KOPT-K1 (cell line): Measurements from ENCODE around the gene RIPOR3.

Source experiments
- H3K27ac ChIP-seq: fragments of 200-600 bp; sonication (generic); 2 replicates; pipeline ENCODE4 v1.5.1; 2016; ENCODE audit warnings: antibody characterized with exemption, mild to moderate bottlenecking, low read depth, low read length; ENCODE audit not compliant: poor library complexity, severe bottlenecking
- H3K36me3 ChIP-seq: fragments of 200-600 bp; sonication (generic); 2 replicates; pipeline ENCODE4 v1.5.1; 2017; ENCODE audit warnings: antibody characterized with exemption, mild to moderate bottlenecking, low read length, moderate library complexity; ENCODE audit not compliant: insufficient read depth
- H3K9me3 ChIP-seq: fragments of 200-600 bp; sonication (generic); 2 replicates; pipeline ENCODE4 v1.5.1; 2017; ENCODE audit warnings: antibody characterized with exemption, low read length, mild to moderate bottlenecking; ENCODE audit not compliant: insufficient read depth, poor library complexity, severe bottlenecking

Gene RIPOR3

DNA sequence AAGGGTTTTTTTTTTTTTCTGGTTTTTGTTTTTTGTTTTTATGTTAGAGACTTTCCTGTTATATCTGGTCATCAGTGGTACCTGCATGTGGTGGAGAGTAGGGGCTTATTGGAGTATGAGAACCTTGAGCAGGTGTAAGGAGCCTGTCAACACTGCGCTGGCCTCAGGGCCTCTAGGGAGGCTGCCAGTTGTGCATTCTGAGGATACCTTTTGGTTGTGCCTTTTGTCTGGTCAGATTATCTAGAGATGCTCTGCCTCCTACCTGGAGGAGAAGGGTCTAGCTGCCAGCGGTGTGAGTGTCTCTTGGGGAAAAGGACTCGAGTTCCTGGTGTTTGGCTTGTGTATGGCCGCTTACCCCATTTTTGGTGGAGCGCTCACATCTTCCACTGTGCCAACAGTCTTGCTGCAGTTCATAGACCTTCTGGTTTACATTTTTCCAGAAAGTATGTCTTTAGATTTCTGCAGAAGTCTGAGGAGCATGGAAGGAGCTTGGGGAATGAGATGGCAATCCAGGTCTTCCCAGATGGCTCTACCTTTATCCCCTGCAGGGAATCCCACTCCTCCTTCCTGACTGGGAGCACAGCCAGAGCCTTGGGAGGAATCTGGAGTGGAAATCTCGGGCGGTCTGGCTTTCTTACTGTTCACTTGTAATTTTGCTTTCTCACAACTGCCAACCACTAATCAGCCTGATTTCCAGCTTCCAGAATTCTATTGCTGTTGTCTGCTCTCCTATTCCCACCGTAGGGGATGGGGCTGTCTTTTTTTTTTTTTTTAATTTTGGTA, 131.3 kb downstream of the RIPOR3 start:
- H3K27ac ChIP-seq: no peak overlapping the region
- H3K9me3 ChIP-seq: no peaks in the 10 kb centered on the region
- H3K36me3 ChIP-seq: peaks cover 48% of the 10 kb centered on the region

DNA sequence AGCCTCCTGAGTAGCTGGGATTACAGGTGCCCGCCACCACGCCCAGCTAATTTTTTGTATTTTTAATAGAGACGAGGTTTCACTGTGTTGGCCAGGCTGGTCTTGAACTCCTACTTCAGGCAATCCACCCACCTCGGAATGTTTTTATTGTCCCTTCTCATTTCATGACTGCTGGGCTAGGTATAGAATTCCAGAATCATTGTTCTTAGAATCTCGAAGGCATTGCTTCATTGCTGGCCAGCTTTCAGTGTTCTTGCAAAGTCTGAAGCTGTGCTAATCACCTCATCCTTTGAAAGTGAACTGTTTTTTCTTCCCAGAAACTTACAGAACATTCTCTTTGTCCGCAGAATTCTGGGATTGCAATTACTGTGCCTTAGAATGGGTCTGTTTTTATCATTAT, 132.2 kb downstream of the RIPOR3 start:
- Histone ChIP-seq H3K9me3 (no peaks in the 10 kb centered on the region), H3K27ac (no peak overlapping the region), H3K36me3 (peaks cover 39% of the 10 kb centered on the region)

DNA sequence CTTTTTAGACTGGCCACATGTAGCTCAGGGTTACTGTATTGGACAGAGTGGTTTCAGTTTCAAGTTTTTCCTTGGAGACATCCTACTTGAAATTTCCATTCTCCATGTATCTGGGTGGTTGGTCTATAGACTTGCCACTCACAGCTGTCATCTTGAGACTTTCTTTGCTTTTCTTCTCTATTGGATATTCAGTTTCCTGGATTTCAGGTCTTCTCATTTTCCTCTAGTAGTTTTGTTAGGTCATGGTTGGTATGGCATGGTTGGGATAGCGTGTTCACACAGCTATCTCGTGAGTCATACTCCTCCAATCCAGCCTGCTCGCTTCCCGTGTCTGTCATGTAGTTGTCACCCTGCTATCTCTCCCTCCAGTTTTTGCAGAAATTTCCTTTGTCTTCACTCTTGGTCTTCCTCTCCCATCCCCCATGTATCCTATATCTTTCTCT, 132.8 kb downstream of the RIPOR3 start:
- Histone ChIP-seq H3K36me3 (peaks cover 33% of the 10 kb centered on the region), H3K27ac (no peak overlapping the region), H3K9me3 (no peaks in the 10 kb centered on the region)

DNA sequence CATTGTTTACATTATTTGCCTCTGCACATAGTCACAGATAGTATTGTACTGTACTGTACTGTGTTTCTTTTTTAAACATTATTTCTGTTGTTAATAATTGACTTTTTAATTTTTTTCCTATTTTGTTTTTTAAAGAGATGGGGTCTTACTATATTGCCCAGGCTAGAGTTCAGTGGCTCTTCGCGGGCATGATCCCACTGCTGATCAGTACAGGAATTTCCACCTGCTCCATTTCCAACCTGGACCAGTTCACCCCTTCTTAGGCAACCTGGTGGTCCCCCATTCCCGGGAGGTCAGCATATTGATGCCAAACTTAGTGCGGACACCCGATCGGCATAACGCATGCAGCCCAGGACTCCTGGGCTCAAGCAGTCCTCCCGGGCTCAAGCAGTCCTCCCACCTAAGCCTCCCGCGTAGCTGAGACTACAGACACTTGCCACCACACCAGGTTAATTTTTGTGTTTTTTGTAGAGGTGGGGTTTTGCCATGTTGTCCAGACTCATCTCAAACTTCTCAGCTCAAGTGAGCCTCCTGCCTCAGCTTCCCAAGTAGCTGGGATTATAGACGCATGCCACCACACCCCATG, 133.7 kb downstream of the RIPOR3 start:
- Histone ChIP-seq H3K27ac (no peak overlapping the region), H3K36me3 (peaks cover 24% of the 10 kb centered on the region)

DNA sequence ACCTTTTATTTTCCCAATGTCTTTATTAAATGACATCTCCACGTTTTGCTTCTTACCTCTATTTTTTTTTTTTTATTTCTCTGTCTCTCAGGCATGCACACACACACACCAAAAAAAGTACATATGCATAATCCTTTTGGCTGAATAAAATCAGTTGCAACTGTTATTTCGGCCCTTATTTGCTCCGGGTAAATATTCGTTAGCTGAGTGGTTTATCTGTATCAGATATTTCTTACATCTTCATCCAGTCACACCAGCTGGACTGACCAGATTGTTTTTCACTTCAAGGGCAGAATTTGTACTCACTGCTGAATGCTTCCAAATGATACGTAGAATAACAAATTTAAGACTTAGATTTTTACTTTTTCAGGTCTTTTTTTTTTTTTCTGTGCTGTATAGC, 135.7 kb downstream of the RIPOR3 start:
- H3K9me3 ChIP-seq: no peaks in the 10 kb centered on the region
- no peak overlapping the region for H3K27ac ChIP-seq
- H3K36me3 ChIP-seq: 0 out of 2 replicates have a peak, but pooled peaks cover 6% of the 10 kb centered on the region

More for the DNA sequence above, 133.7 kb downstream of the RIPOR3 start:
- no peaks in the 10 kb centered on the region for H3K9me3 ChIP-seq

DNA sequence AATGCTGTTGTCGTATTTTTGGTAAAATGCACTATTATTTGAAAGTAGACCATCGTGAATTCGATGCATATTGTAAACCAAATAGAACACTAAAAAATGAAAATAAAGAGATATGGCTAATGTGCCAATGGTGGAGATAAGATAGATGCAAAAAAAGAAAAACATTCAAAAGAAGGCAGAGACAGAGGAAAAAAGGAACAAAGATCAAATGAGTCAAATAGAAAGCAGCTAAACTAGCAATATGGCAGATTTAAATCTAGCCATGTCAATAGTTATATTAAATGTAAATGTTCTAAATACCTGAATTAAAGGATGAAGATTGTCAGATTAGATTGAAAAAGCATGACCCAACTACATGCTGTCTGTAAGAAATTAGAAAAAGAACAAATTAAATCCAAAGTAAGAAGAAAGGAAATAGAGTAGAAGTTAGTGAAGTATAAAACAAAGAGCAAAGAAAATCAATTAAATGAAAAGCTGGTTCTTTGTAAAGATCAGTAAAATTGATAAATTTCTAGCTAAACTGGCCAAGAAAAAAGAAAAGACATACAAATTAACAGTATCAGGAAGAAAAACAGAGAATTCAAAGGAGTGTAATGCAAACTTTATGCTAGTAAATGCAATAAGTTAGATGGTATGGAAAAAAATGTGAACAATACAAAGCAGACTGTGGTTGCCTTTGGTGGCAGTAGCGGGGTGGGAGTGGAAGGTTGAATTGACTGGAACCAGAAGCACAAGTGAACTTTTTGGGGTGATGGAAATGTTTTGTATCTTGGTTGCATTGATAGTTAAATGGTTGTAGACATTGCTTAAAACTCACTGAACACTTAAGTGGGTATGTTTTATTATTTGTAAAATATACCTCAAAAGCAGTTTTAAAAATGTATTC, 136.4 kb downstream of the RIPOR3 start:
- Histone ChIP-seq H3K27ac (no peak overlapping the region), H3K9me3 (no peaks in the 10 kb centered on the region), H3K36me3 (0 out of 2 replicates have a peak, but pooled peaks cover 6% of the 10 kb centered on the region)

DNA sequence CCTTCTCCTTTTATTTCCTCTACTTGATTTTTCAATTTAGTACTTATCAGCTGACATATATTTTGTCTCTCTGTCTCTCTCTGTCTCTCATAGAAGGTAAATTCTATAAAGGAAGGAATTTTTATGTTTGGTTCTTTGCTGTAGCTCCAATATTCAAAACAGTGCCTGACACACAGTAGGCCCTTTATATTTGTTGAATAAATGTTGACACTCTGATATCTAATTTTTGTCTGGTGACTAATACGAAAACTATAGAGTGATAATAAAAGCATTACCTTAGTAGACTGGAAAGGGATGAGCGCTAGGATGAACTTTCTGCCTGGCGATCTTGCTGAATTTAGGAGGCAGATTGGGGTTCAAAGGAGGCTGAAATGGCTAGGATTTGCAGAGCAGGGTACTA, 138.4 kb downstream of the RIPOR3 start:
- Histone ChIP-seq H3K9me3 (no peaks in the 10 kb centered on the region), H3K27ac (no peak overlapping the region), H3K36me3 (peaks cover 12% of the 10 kb centered on the region; the same call in 1 of the 2 replicates)

DNA sequence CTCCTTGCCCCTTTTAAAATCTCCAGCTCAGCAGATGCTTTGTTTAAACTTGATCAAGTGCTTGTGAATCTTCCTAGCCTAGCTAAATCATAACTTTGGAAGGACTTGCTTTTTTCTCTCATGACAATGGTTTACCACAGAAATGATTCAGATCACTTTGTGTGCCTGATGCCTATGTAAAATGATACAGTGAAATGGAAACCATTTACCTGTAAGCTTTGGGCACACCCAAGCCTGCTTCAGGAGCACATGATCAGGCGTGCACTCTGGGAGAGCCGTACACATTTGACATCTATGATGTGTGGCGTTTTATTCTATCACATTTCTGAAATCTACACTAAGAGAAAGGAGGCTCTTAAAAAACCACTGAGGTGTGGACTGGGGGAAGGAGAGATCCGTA, 140.1 kb downstream of the RIPOR3 start:
- no peak overlapping the region for H3K27ac ChIP-seq
- no peaks in the 10 kb centered on the region for H3K9me3 ChIP-seq
- peaks cover 6% of the 10 kb centered on the region; the same call in 1 of the 2 replicates for H3K36me3 ChIP-seq

DNA sequence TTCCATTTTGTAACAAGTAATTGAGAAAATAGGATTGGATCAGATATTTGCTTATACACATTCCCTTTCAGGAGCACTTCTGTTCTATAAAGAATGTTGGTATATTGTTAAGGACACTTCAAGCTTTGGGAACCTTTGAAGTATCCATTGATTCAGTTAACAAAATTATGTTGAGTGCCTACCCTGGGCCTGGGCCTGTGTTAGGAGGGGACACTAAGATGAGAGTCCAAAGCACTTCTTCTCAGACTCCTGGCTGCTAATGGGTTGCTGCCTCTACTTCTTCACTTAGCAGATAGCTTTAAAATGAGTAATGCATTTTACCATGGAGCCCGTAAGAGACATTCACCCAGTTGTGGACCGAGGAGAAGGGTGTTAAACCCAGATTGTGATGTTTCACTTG, 140.8 kb downstream of the RIPOR3 start:
- Histone ChIP-seq H3K27ac (no peak overlapping the region), H3K9me3 (no peaks in the 10 kb centered on the region), H3K36me3 (peaks cover 6% of the 10 kb centered on the region; the same call in 1 of the 2 replicates)

DNA sequence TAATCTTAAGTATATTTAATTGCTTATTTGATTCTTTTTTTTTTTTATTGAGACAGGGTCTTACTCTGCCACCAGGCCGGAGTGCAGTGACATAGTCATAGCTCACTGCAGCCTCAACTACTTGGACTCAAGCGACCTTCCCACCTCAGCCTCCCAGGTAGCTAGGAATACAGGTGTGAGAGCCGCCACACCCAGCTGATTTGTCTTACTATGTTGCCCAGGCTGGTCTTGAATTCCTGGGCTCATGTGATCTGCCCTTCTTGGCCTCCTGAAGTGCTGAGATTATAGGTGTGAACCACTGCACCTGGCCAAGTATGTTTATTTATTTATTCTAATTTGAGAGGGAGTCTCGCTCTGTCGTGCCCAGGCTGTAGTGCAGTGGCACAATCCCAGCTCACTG, 142.9 kb downstream of the RIPOR3 start:
- Histone ChIP-seq H3K36me3 (peaks cover 6% of the 10 kb centered on the region; the same call in 1 of the 2 replicates), H3K27ac (no peak overlapping the region), H3K9me3 (no peaks in the 10 kb centered on the region)

DNA sequence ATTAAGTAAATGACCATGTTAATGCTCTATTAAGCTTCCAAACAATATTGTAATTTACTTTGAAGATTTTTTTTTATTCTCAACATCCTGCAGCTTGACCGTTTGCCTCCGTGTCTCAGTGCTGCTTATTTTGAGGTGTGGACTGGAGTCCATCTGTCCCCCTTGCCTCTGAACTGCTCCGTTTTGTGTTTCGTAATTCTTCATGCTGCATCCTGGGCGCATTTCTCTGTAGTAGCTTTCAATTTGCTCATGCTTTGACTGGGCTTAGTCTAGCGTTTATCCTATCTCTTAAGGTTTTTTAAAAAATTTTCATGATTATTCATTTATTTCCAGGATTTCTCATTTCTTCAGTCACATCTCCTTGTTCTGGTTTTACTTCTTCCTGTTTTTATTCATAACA, 143.4 kb downstream of the RIPOR3 start:
- H3K9me3 ChIP-seq: no peaks in the 10 kb centered on the region
- no peak overlapping the region for H3K27ac ChIP-seq
- H3K36me3 ChIP-seq: peaks cover 6% of the 10 kb centered on the region; the same call in 1 of the 2 replicates

DNA sequence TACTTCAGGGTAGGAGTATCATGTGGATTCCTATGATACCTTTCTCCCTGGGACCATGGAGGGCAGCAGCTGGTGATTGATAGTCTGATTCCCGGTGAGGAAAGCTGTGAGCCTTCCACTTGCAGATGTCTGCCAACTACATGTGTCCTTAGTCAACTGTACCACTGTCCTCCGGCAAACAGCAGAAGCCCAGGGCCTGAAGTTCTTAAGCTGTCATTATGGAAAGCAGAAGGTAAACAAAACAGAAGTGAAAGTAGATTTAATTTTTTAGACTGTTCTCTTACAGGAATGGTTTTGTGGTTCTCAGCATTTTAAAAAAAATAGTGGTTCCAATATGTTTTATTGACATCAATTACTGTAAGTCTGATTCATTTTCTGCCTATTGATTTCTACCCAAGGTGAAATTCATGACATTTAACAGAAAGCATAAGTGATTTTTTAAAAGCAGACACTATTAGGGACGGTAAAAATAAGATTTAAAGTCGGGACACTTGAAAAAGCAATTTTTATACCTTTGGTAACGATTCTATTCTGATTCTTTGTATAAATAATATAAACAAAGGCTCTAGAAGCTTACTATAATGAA, 144.5 kb downstream of the RIPOR3 start:
- Histone ChIP-seq H3K36me3 (peaks cover 6% of the 10 kb centered on the region; the same call in 1 of the 2 replicates), H3K27ac (no peak overlapping the region), H3K9me3 (no peaks in the 10 kb centered on the region)

DNA sequence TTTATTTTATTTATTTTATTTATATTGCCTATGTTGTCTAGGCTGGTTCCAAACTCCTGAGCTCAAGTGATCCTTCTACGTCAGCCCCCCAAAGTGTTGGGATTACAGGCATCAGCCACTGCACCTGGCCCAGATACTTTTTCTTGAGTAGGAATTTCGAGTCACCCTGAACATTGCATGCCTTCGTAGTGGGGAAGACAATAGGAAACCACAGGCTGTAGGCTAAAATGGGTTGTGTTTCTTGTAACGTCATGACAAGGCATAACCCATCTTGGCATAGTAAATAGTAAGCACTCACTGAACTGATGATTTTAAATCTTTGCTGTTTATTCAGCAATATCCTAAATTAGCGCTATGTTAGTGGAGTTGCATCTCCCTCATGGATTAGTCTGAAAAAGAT, 146.2 kb downstream of the RIPOR3 start:
- Histone ChIP-seq H3K9me3 (no peaks in the 10 kb centered on the region), H3K36me3 (peaks cover 6% of the 10 kb centered on the region; the same call in 1 of the 2 replicates), H3K27ac (no peak overlapping the region)

DNA sequence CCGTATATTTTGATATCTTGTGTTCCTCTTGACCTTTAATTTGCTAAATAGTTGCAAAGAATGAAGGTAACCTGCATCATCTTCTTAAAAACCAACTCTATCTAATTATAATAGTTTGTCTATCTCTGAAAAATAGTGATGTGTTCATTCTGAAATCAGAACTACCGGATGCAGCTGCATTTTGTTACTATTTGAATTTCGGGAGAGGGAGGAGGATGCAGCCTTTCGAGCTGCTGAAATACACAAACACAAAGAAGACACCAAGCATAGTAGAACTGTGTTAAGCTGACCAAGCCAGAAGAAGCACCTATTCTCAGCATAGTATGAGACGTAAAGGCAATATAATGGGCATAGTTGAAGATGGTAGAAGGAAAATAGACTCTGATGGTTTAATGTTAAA, 148.0 kb downstream of the RIPOR3 start:
- H3K27ac ChIP-seq: no peak overlapping the region

More for the DNA sequence above, 148.0 kb downstream of the RIPOR3 start:
- Histone ChIP-seq H3K36me3 (no peaks in the 10 kb centered on the region; the same call in 1 of the 2 replicates), H3K9me3 (no peaks in the 10 kb centered on the region)
